Parathyroid adenoma (tissue), 2 donors: ENCODE data around the gene FBH1.

ENCODE experiments used
- H2AFZ ChIP-seq: fragments of 300-600 bp; sonication (generic); one replicate; pipeline ENCODE4 v1.7.0; 2017; ENCODE audit warnings: antibody characterized with exemption, mild to moderate bottlenecking
- H3K27ac ChIP-seq: fragments of 300-600 bp; sonication (generic); one replicate; pipeline ENCODE4 v1.7.0; 2017
- H3K27me3 ChIP-seq: fragments of 300-600 bp; sonication (generic); one replicate; pipeline ENCODE4 v1.7.0; 2017; ENCODE audit warnings: low read length; ENCODE audit not compliant: control insufficient read depth, insufficient read depth
- H3K36me3 ChIP-seq: fragments of 300-600 bp; sonication (generic); one replicate; pipeline ENCODE4 v1.7.0; 2017; ENCODE audit warnings: low read length; ENCODE audit not compliant: control insufficient read depth, insufficient read depth
- H3K4me1 ChIP-seq: fragments of 300-600 bp; sonication (generic); one replicate; pipeline ENCODE4 v1.7.0; 2017; ENCODE audit warnings: control low read depth
- H3K4me2 ChIP-seq: fragments of 300-600 bp; sonication (generic); one replicate; pipeline ENCODE4 v1.7.0; 2017; ENCODE audit warnings: low read length
- H3K4me3 ChIP-seq: fragments of 300-600 bp; sonication (generic); one replicate; pipeline ENCODE4 v1.7.0; 2017; ENCODE audit warnings: low read depth, low read length
- H3K79me2 ChIP-seq: fragments of 300-600 bp; sonication (generic); one replicate; pipeline ENCODE4 v1.7.0; 2017; ENCODE audit warnings: control low read depth
- H3K9ac ChIP-seq: fragments of 300-600 bp; sonication (generic); one replicate; pipeline ENCODE4 v1.7.0; 2017; ENCODE audit warnings: mild to moderate bottlenecking
- H3K9me3 ChIP-seq: fragments of 300-600 bp; sonication (generic); one replicate; pipeline ENCODE4 v1.7.0; 2017; ENCODE audit warnings: low read length; ENCODE audit not compliant: control insufficient read depth
- CTCF ChIP-seq: fragments of 300-600 bp; sonication (generic); IDR thresholded peaks from one replicate; pipeline ENCODE4 v1.7.0; 2017; ENCODE audit warnings: antibody characterized with exemption, mild to moderate bottlenecking
- donor health status: primary hyperparathyroidism.

The FBH1 gene

DNA sequence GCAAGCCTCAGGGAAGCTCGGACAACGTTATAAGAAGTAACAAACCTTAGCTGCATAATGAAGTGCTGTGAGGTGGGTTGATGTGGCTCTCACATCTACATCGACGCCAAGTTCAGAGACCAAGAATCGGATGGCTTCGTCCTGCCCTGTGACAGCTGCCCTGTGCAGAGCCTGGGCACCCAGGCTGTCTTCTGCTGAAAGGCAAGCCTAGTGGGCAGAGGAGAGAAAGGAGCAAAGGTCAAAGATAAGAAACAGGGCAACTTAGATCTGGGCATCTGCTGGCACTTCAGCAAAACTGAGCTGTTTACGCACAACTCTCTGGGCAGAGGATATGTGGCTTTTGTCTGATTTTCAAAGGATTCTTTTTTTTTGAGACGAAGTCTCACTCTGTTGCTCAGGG is 7.1 kb upstream of the FBH1 start:
- Histone ChIP-seq H3K27ac (no peak overlapping the region), H3K36me3 (no peaks in the 10 kb centered on the region)
- TF ChIP-seq CTCF = no peak

GRCh38 chr10:5885619-5886018 is 4.4 kb upstream of the FBH1 start:
- Histone ChIP-seq H3K27ac (no peak overlapping the region), H2AFZ (no peak overlapping the region), H3K4me2 (no peak overlapping the region), H3K27me3 (no peaks in the 10 kb centered on the region), H3K36me3 (no peaks in the 10 kb centered on the region), H3K4me3 (no peak overlapping the region), H3K9me3 (no peaks in the 10 kb centered on the region), H3K9ac (no peak overlapping the region), H3K4me1 (no peaks in the 10 kb centered on the region), H3K79me2 (peaks cover under 1% of the 10 kb centered on the region)
- no peak for TF ChIP-seq CTCF

More for the DNA sequence above, 7.1 kb upstream of the FBH1 start:
- Histone ChIP-seq H3K9me3 (no peaks in the 10 kb centered on the region), H3K4me3 (no peak overlapping the region), H3K27me3 (no peaks in the 10 kb centered on the region), H3K4me2 (no peak overlapping the region), H2AFZ (no peak overlapping the region), H3K9ac (no peak overlapping the region), H3K79me2 (no peaks in the 10 kb centered on the region), H3K4me1 (no peaks in the 10 kb centered on the region)

DNA sequence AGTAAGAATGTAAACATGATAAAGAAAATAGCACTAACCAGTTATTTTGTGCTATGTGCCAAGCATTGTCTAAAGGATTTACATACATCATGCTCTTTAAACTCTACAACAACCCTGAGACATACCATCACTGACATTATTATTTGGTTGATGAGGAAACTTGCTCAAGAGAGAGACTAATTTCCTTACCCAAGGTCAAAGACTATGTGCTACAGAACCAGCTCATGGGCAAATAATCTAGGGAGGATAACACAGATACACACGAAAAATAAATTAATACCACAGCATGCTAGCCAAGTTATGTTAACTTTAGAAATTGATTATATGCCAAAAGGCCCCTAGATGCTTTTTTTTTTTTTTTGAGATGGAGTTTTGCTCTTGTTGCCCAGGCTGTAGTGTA is 3.0 kb upstream of the FBH1 start:
- no peaks in the 10 kb centered on the region for H3K9me3 ChIP-seq
- no peak overlapping the region for H2AFZ ChIP-seq
- H3K79me2 ChIP-seq = peaks cover 6% of the 10 kb centered on the region
- H3K4me2 ChIP-seq = no peak overlapping the region
- no peak overlapping the region for H3K9ac ChIP-seq
- H3K4me1 ChIP-seq = peaks cover 4% of the 10 kb centered on the region
- no peak overlapping the region for H3K4me3 ChIP-seq
- no peak for TF ChIP-seq CTCF
- no peak overlapping the region for H3K27ac ChIP-seq
- H3K36me3 ChIP-seq = no peaks in the 10 kb centered on the region
- no peaks in the 10 kb centered on the region for H3K27me3 ChIP-seq

GRCh38 chr10:5887641-5888040 is 2.4 kb upstream of the FBH1 start:
- H3K27me3 ChIP-seq = no peaks in the 10 kb centered on the region
- H3K4me1 ChIP-seq = peaks cover 4% of the 10 kb centered on the region
- H3K36me3 ChIP-seq = no peaks in the 10 kb centered on the region
- no peak overlapping the region for H3K27ac ChIP-seq
- peaks cover 6% of the 10 kb centered on the region for H3K79me2 ChIP-seq
- no peak for TF ChIP-seq CTCF
- no peak overlapping the region for H2AFZ ChIP-seq
- no peak overlapping the region for H3K4me3 ChIP-seq
- H3K4me2 ChIP-seq = no peak overlapping the region
- no peaks in the 10 kb centered on the region for H3K9me3 ChIP-seq
- H3K9ac ChIP-seq = no peak overlapping the region

DNA sequence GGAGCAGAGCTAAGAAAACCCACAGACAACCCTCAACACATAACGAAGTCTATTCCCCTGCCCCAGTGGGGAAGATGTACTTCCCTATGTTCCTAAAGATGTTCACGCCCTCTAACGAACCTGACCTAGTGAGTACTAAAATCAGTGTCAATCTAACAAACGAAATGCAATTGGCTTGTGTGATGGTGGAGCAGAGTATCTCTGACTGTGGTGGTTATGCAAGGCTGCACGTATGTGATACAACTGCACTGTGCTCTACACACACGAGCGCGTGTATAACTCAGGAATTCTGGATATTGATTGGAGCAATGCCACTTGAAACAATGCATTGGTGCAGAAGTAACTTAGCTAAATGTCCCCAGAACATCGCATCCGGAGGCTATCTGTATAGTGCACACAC is 1.7 kb upstream of the FBH1 start:
- peak overlapping the region; percentile 61 for H3K4me3 ChIP-seq
- no peak overlapping the region for H3K27ac ChIP-seq
- no peaks in the 10 kb centered on the region for H3K27me3 ChIP-seq
- H3K9ac ChIP-seq = no peak overlapping the region
- peak overlapping the region; percentile 92 for H3K4me2 ChIP-seq
- no peak for TF ChIP-seq CTCF
- peaks cover 6% of the 10 kb centered on the region for H3K79me2 ChIP-seq
- no peaks in the 10 kb centered on the region for H3K36me3 ChIP-seq
- H2AFZ ChIP-seq = peak overlapping the region; percentile 85
- peaks cover 4% of the 10 kb centered on the region for H3K4me1 ChIP-seq
- no peaks in the 10 kb centered on the region for H3K9me3 ChIP-seq
